GM12875 (cell line): Measurements from ENCODE around the gene ZDHHC18.
A peak's percentile ranks its signal among the peaks of the same experiment; 100 is the strongest.
"Not testable (repeated sequence)": the region's sequence is repeated elsewhere in the genome, so short reads cannot be mapped to it uniquely, and the experiment has no call there.

ENCODE experiments used
- H3K4me3 ChIP-seq: one replicate; pipeline ENCODE4 v1.5.1; 2011; ENCODE audit warnings: low read depth, low read length, control low read depth
- CTCF ChIP-seq: IDR thresholded peaks from 2 replicates; pipeline ENCODE4 v1.5.1; 2011; ENCODE audit warnings: low read depth, mild to moderate bottlenecking, control low read depth, inconsistent platforms, low read length, moderate library complexity, borderline replicate concordance; ENCODE audit not compliant: insufficient read depth

ZDHHC18 gene

GRCh38 chr1:26844424-26845196, 18.1 kb downstream of the ZDHHC18 start:
- TF ChIP-seq CTCF: no peak
- H3K4me3 ChIP-seq: no peak overlapping the region

DNA sequence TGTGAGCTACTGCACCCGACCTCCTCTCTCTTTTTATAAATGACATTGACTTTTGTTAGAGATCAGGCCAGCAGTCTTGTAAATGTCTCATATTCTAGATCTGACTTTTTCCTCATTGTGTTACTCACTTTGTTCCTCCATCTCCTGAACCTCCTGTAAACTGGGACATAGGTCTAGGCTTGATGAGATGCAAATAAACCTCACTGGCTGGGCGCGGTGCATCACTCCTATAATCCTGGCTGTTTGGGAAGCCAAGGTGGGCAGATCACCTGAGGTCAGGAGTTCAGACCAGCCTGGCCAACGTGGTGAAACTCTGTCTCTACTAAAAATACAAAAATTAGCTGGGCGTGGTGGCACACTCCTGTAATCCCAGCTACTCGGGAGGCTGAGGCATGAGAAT, 21.3 kb downstream of the ZDHHC18 start:
- H3K4me3 ChIP-seq: not testable (repeated sequence)

DNA sequence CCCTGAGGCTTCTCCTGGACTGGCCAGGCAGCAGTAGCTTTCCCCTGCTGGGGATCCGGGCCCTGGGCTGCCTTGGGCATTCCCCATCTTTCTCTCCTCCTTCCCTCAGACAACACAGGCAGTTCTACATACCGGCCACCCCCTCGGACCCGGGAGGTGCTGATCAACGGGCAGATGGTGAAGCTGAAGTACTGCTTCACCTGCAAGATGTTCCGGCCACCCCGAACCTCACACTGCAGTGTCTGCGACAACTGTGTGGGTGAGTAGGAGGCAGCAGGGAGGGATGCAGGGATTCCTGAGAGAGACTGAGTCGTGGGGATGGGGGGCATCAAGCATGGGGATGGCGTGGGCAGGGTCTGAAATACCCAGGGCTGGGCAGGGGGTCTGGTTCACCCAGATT, 22.0 kb downstream of the ZDHHC18 start:
- no peak for TF ChIP-seq CTCF

GRCh38 chr1:26848941-26849774, 22.7 kb downstream of the ZDHHC18 start:
- H3K4me3 ChIP-seq: no peak overlapping the region
- no peak for TF ChIP-seq CTCF

More for the DNA sequence above, 22.0 kb downstream of the ZDHHC18 start:
- no peak overlapping the region for H3K4me3 ChIP-seq

DNA sequence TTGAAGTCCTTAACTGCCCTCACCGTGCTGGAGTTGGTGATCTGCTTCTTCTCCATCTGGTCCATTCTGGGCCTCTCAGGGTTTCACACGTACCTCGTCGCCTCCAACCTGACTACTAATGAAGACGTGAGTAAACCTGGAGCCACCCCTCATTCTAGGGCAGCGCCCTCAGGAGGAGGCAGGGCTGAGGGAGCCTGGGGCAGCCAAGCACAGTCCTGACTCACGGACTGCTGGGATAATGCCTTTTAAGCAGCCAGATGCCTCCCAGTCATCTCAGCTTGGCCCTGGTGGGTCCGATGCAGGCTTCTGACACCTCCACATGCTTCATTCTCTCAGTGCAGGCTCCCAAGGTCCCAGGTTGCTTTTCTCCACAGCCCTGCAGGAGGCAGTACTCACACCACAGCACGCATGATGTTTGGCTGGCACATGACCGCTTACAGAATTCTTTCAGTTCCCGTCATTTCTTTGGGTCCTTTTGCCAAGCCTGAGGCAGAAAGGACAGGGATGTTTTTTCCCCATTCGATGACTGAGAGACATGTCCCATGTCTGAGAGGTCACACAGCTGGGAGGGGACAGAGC, 24.7 kb downstream of the ZDHHC18 start:
- H3K4me3 ChIP-seq: no peak overlapping the region
- no peak for TF ChIP-seq CTCF

DNA sequence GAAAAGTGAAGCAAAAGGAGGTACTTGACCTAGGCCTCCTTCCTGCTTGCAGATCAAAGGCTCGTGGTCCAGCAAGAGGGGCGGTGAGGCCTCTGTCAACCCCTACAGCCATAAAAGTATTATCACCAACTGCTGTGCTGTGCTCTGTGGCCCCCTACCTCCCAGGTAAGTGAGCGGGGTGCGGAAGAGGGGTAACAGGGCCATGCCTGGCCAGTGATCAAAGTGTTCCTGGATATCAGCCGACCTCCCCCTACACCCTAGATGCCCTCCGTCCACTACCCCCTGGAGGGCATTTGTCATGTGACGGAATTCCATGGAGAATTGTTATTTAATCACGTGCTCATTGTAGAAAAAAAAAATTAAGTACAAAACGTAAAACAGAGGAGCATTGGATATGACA, 26.2 kb downstream of the ZDHHC18 start:
- no peak for TF ChIP-seq CTCF
- H3K4me3 ChIP-seq: no peak overlapping the region

DNA sequence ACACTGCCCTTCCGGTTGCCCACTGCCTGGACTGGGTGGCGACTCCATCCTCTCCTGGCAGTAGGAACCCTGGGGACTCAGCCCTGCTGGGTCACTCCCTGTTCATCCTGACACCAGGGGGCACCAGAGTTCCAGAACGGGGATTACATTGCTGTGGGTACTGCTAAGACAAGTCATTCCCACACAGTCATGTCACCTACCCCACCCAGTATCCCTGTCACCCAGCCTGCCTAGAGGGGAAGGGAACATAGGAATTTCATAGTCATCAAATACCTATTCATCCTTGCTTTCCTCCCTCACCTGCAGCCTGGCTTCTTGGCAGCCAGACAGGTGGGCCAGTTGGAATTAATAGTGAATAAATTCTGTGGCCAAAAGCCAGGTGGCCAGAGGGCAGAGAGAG, 26.7 kb downstream of the ZDHHC18 start:
- peak; percentile 85 for TF ChIP-seq CTCF
- no peak overlapping the region for H3K4me3 ChIP-seq
